Epithelial cell of proximal tubule (primary cell): Measurements from ENCODE around the gene CNTFR. TPM values are rescaled to one million over a fixed set of nuclear protein-coding genes. Genes with fewer than 3 reads are reported as not detected.

Experiments
- DNase-seq: peaks from one replicate; pipeline ENCODE4 v3.0.0-alpha.2; 2011; ENCODE audit warnings: low read depth
- H3K4me3 ChIP-seq: 2 replicates; pipeline ENCODE4 v1.5.1; 2011; ENCODE audit warnings: low read depth, mild to moderate bottlenecking, low read length
- total RNA-seq: library from RNA; depleted of rRNA; stranded (reverse); fragments of >200 nt; gene quantifications from 2 replicates; pipeline ENCODE4 v1.2.3, GENCODE V29; 2015
- TF ChIP-seq, protein P1 (sequence below): conservative IDR thresholded peaks from 2 replicates; pipeline ENCODE4 v1.5.1; 2012; ENCODE audit warnings: low read depth, mild to moderate bottlenecking, low read length

CNTFR gene
- total RNA-seq, 1 donor from 2014 or later, result not detected

DNA sequence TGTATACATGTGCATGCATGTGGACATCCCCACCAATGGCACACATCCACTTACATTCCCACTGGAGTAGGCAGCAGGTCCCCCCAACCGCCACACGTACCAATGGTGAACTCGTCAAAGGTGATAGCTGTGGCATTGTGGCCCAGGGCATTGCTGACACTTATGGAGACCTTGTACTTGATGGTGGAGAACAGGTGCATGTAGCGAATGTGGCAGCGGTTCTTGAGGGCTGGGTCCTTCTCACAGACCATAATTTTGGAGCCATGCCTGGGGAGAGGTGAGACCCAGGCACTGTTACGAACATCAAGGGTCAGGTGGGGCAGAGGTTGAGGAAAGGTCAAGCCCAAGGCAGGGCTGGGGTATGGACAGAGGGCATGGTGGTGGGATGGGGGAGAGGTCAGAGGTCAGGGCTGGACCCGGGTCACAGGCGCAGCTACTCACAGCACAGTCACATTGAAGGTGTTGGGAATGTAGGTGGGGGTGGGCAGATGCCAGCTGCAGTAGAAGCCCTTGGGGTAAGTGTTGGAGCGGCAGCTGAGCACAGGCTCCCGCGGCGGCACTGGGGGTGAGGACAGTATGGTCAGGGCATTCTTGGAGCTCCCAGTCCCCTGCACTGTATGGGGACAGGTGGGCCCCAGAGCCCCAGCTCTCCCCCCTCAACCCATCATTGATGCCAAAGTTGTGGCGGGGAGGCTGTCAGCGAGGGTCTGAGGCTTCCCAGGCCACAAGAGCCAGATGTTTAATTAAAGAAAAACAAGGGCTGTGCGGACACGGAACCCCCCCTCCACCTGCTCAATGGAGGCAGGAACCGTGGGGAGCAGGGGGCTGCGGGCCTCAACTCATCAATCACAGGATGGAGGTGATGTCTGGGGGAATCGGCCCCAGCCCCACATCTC lies 31.9 kb downstream of the CNTFR start:
- TF ChIP-seq, protein P1, sequence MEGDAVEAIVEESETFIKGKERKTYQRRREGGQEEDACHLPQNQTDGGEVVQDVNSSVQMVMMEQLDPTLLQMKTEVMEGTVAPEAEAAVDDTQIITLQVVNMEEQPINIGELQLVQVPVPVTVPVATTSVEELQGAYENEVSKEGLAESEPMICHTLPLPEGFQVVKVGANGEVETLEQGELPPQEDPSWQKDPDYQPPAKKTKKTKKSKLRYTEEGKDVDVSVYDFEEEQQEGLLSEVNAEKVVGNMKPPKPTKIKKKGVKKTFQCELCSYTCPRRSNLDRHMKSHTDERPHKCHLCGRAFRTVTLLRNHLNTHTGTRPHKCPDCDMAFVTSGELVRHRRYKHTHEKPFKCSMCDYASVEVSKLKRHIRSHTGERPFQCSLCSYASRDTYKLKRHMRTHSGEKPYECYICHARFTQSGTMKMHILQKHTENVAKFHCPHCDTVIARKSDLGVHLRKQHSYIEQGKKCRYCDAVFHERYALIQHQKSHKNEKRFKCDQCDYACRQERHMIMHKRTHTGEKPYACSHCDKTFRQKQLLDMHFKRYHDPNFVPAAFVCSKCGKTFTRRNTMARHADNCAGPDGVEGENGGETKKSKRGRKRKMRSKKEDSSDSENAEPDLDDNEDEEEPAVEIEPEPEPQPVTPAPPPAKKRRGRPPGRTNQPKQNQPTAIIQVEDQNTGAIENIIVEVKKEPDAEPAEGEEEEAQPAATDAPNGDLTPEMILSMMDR, result no peak
- no peak overlapping the region for H3K4me3 ChIP-seq
- DNase-seq, result no peak

DNA sequence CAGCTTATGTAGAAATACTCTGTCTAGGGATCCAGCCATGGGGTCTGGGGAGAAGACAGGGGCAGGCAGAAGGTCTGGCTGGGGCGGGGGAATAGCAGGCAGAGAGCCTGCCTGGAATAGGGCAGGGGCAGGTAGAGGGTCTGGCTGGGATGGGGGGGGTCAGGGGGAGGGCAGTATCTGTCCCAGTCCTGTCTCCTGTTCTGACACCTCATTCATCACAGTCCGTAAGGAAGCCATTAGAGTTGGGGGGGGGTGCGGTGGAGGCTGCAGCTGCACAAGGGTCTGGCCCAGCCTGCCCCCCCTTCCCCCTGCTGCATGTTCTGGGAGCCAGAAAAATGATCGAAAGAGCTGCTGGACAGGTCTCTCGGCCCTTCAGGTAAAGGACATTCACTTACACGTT lies 32.6 kb downstream of the CNTFR start:
- DNase-seq, result no peak
- TF ChIP-seq, protein P1, result no peak
- no peak overlapping the region for H3K4me3 ChIP-seq

DNA sequence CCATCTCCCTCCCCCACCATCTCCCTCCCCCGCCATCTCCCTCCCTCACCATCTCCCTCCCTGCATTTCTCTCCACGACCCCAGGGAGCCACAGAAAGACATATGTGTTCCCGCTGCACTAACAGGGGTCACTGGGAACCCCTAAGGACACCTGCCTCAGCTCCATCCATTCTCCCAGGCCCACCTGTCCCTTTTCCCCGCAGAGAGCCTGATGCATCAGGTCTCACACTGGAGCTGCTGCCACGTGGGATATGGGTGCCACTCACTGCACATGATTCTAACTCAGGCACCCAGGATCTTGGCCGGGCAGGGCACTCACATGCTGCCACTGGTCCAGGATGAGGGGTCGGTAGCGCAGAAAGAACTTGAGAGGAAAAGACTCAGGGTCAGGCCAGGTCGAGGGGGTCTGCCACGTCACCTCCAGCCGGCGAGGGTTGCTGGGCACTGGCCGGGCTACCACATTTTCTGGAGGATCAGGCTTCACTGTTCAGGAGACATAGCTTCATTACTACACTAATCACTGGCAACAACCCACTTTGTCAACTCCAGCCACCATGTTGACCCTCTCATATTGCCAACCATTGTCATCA lies 33.5 kb downstream of the CNTFR start:
- no peak overlapping the region for H3K4me3 ChIP-seq
- no peak for DNase-seq
- TF ChIP-seq, protein P1, result no peak

DNA sequence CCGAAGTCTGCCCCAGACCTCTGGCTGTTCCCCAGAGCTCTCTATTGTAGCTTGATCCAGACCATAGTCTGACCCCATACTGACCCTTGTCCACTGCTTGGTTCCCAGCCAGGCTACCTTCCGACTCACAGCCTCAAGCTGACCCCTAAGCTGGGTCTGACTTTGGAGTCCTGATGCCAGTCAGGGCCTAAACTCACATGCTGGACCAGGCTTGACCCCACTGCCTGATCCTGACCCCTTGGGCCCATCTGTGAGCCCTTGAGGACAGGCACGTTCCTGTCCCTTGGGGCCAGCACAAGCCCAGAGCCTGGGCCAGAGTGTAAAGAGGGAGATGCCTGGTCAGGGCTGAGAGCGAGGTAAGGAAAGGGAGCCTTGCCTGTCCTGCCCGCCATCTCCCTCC lies 34.0 kb downstream of the CNTFR start:
- DNase-seq, result no peak
- no peak overlapping the region for H3K4me3 ChIP-seq
- TF ChIP-seq, protein P1, result no peak

DNA sequence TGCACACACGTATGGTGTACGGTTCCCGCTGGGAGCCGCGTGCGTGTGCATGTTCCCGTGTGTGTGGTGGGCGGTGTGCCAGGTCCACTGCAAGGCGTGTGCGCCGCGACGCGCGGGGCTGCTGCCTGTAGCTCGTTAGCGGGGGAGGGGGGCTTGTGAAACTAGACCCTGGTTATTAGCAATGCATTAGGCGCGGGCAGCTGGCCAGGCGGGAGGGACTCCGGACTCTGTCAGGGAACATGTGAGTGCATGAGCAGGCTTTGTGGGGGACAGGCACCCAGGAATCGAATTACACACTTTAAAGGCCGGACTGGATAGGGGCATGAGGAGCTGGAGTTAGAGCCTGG lies 34.5 kb downstream of the CNTFR start:
- TF ChIP-seq, protein P1, result no peak

DNA sequence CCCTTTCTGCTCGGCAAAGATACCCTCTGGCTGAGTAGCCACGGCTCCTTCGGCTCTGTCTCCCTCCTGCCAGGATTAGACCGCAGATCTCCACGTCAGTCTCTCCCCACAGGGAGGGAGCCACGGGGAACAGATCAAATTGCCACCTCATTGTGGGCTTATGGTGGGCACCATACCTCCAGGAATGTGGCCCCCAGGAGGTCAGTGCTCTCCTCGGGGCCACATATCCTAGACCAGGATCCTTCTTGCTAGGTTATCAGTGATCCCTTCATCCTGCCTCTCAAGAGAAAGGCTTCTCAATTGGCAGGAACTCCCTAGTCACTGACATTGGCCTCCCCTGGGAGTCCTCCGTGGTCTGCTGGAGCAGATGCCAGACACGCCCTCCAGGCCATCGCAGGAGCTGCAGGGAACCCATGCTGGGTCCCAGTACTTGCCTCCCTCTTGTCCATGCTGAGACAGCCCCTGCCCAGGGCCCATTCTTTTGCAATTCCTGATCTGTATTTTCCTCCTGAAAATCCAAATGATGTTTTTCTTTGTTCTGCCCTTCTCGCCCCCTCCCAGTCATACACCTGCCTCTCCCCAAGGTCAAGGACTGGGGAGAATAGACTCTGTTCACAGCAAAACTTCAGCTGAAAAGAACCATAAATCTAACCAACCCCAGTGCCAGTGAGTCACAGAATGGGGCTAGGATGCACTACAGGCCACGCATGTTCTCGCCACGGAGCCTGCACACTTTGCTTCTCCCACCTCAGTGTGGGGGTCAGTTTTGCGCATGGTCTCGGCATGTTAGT lies 35.1 kb downstream of the CNTFR start:
- TF ChIP-seq, protein P1, result no peak
- DNase-seq, result no peak
- H3K4me3 ChIP-seq, result no peak overlapping the region

More for the DNA sequence above, 34.5 kb downstream of the CNTFR start:
- H3K4me3 ChIP-seq, result no peak overlapping the region
- DNase-seq, result no peak
